HepG2 (cell line): ENCODE measurements around the gene ASTE1. TPM values are rescaled to one million over a fixed set of nuclear protein-coding genes. Genes with fewer than 3 reads are reported as not detected.

Experiments
- CEBPB ChIP-seq: IDR thresholded peaks from 2 replicates; pipeline ENCODE4 v1.6.1; 2011; ENCODE audit warnings: low read depth, low read length, improper control_type of control experiment, borderline replicate concordance
- FOSL2 ChIP-seq: sonication (generic); formaldehyde crosslinking; IDR thresholded peaks from 2 replicates; pipeline ENCODE4 v1.4.0; 2020; ENCODE audit warnings: missing genetic modification reagents
- FOXA3 ChIP-seq: IDR thresholded peaks from 2 replicates; pipeline ENCODE4 v1.6.1; 2016; ENCODE audit warnings: missing genetic modification reagents, missing compliant biosample characterization
- MYNN ChIP-seq: sonication (generic); formaldehyde crosslinking; IDR thresholded peaks from 2 replicates; pipeline ENCODE4 v1.4.0; 2020; ENCODE audit warnings: mild to moderate bottlenecking, low read depth, missing genetic modification reagents
- NCOR1 ChIP-seq: fragments of 200-600 bp; sonication (generic); IDR thresholded peaks from 2 replicates; pipeline ENCODE4 v1.7.0; 2017; ENCODE audit warnings: antibody characterized with exemption, low read length, borderline replicate concordance
- NPAS2 ChIP-seq: sonication (generic); formaldehyde crosslinking; IDR thresholded peaks from 2 replicates; pipeline ENCODE4 v1.8.0; 2022; ENCODE audit warnings: mild to moderate bottlenecking, missing genetic modification reagents, borderline replicate concordance
- PHF5A ChIP-seq: IDR thresholded peaks from one replicate; pipeline ENCODE4 v1.6.1; 2018; ENCODE audit warnings: low read depth, missing genetic modification reagents; ENCODE audit not compliant: unreplicated experiment
- PRDM15 ChIP-seq: sonication (generic); formaldehyde crosslinking; IDR thresholded peaks from 2 replicates; pipeline ENCODE4 v1.4.0; 2020; ENCODE audit warnings: missing genetic modification reagents
- SP5 ChIP-seq: IDR thresholded peaks from 2 replicates; pipeline ENCODE4 v1.6.1; 2016; ENCODE audit warnings: low read depth, borderline replicate concordance
- SYNCRIP ChIP-seq: fragments of 200-400 bp; formaldehyde crosslinking; IDR thresholded peaks from 2 replicates; pipeline ENCODE4 v1.6.1; 2018; ENCODE audit warnings: mild to moderate bottlenecking, low read depth, low read length; ENCODE audit not compliant: insufficient read depth
- ZBTB33 ChIP-seq: sonication (generic); formaldehyde crosslinking; IDR thresholded peaks from 2 replicates; pipeline ENCODE4 v1.4.0; 2020; ENCODE audit warnings: missing genetic modification reagents
- ZBTB37 ChIP-seq: sonication (generic); formaldehyde crosslinking; IDR thresholded peaks from 2 replicates; pipeline ENCODE4 v1.4.0; 2020; ENCODE audit warnings: mild to moderate bottlenecking, missing genetic modification reagents
- ZNF17 ChIP-seq: sonication (generic); formaldehyde crosslinking; IDR thresholded peaks from 2 replicates; pipeline ENCODE4 v1.5.0; 2020; ENCODE audit warnings: mild to moderate bottlenecking, missing genetic modification reagents
- ZNF564 ChIP-seq: sonication (generic); formaldehyde crosslinking; IDR thresholded peaks from 2 replicates; pipeline ENCODE4 v1.8.1; 2023; ENCODE audit warnings: mild to moderate bottlenecking, missing genetic modification reagents
- ZNF766 ChIP-seq: sonication (generic); formaldehyde crosslinking; IDR thresholded peaks from 2 replicates; pipeline ENCODE4 v1.5.0; 2020; ENCODE audit warnings: missing genetic modification reagents, borderline replicate concordance
- ZNF773 ChIP-seq: sonication (generic); formaldehyde crosslinking; IDR thresholded peaks from 2 replicates; pipeline ENCODE4 v1.4.0; 2020; ENCODE audit warnings: missing genetic modification reagents, borderline replicate concordance
- polyA plus RNA-seq, 8 experiments: library from polyadenylated mRNA; depleted of rRNA in 3 of 8; stranded (reverse) in 7 of 8; unstranded in 1 of 8; fragments of >200 nt; fragmentation: Illumina TruSeq in 4 of 8; extraction: Trizol in 4 of 8; gene quantifications; 2 replicates each; pipeline versions ENCODE4 v1.2.1 to v1.2.3, GENCODE V29; 2011 to 2016; ENCODE audit warnings: low read depth in 4 of 8, missing spikeins in 1 of 8, mixed read lengths in 1 of 8; ENCODE audit not compliant: insufficient read depth in 1 of 8
- total RNA-seq, 5 experiments: library from RNA; depleted of rRNA; stranded (reverse); fragments of >200 nt; fragmentation: Illumina TruSeq; extraction: Trizol; gene quantifications; 2 replicates each; pipeline ENCODE4 v1.2.3, GENCODE V29; 2016; ENCODE audit warnings: low read depth in 1 of 5
- TF ChIP-seq, protein P1 (sequence below): sonication (generic); formaldehyde crosslinking; IDR thresholded peaks from 2 replicates; pipeline ENCODE4 v1.5.0; 2020; ENCODE audit warnings: mild to moderate bottlenecking, missing genetic modification reagents
- TF ChIP-seq, protein P2 (sequence below): sonication (generic); formaldehyde crosslinking; IDR thresholded peaks from 2 replicates; pipeline ENCODE4 v1.5.0; 2020; ENCODE audit warnings: missing genetic modification reagents
- TF ChIP-seq, protein P3 (sequence below): IDR thresholded peaks from 2 replicates; pipeline ENCODE4 v1.6.1; 2016; ENCODE audit warnings: missing genetic modification reagents, missing compliant biosample characterization

ASTE1 gene
- total and polyA plus RNA-seq, 2 of the 13 experiments (the other 11 are each of a cell fraction or from before 2014, with no cell fraction given): 4.0 to 7.9 TPM

DNA sequence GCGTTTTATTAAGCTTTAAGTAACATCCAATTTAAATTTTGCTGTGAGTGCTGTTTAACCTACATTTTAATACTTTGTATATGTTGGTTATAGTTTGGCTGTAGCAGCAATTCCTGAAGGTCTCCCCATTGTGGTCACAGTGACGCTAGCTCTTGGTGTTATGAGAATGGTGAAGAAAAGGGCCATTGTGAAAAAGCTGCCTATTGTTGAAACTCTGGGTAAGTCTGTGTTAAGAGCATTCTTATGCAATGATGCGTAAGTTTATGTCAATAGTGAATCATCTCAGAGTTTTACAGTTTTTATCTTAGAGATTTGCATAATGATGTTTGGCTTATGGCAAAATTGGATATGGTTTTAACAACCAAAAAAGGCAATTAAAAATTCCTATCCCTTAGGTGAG is 62.7 kb downstream of the ASTE1 start (continued):
- TF ChIP-seq, protein P1, sequence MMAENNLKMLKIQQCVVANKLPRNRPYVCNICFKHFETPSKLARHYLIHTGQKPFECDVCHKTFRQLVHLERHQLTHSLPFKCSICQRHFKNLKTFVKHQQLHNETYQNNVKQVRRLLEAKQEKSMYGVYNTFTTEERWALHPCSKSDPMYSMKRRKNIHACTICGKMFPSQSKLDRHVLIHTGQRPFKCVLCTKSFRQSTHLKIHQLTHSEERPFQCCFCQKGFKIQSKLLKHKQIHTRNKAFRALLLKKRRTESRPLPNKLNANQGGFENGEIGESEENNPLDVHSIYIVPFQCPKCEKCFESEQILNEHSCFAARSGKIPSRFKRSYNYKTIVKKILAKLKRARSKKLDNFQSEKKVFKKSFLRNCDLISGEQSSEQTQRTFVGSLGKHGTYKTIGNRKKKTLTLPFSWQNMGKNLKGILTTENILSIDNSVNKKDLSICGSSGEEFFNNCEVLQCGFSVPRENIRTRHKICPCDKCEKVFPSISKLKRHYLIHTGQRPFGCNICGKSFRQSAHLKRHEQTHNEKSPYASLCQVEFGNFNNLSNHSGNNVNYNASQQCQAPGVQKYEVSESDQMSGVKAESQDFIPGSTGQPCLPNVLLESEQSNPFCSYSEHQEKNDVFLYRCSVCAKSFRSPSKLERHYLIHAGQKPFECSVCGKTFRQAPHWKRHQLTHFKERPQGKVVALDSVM (CRISPR knock-in tag): no peak
- TF ChIP-seq ZBTB37 (CRISPR knock-in tag) (no peak), ZNF773 (no peak), PRDM15 (CRISPR knock-in tag) (no peak), ZBTB33 (CRISPR knock-in tag) (peak; percentile 33; the same call in 1 of the 2 replicates), MYNN (CRISPR knock-in tag) (no peak), SP5 (CRISPR knock-in tag) (no peak), FOSL2 (CRISPR knock-in tag) (peak; percentile 67), SYNCRIP (no peak), FOXA3 (peak; percentile 8; the same call in 1 of the 2 replicates), NCOR1 (no peak), NPAS2 (CRISPR knock-in tag) (no peak), ZNF564 (CRISPR knock-in tag) (no peak), ZNF766 (no peak), ZNF17 (no peak), CEBPB (peak; percentile 70), PHF5A (no peak)
- TF ChIP-seq, protein P2, sequence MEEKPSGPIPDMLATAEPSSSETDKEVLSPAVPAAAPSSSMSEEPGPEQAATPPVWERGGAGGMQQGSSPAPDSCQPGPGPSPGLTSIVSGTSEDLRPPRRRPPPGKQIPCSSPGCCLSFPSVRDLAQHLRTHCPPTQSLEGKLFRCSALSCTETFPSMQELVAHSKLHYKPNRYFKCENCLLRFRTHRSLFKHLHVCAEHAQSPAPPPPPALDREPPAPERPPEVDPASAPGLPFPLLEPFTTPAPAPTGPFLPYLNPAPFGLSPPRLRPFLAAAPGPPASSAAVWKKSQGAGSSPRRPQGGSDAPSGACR (CRISPR knock-in tag): no peak
- TF ChIP-seq, protein P3, sequence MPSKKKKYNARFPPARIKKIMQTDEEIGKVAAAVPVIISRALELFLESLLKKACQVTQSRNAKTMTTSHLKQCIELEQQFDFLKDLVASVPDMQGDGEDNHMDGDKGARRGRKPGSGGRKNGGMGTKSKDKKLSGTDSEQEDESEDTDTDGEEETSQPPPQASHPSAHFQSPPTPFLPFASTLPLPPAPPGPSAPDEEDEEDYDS (CRISPR knock-in tag): no peak
